H9 (cell line): ENCODE measurements around the gene TBC1D17. TPM values are rescaled to one million over a fixed set of nuclear protein-coding genes. Genes with fewer than 3 reads are reported as not detected.

Source experiments
- DNase-seq: peaks from one replicate; pipeline ENCODE4 v3.0.0-alpha.2; 2017
- H2AFZ ChIP-seq: one replicate; pipeline ENCODE4 v1.6.1; 2013; ENCODE audit warnings: mild to moderate bottlenecking, low read length, control low read depth, moderate library complexity
- H2AK5ac ChIP-seq: 2 replicates; pipeline ENCODE4 v1.6.1; 2013; ENCODE audit warnings: low read length, control low read depth, mixed read lengths; ENCODE audit not compliant: insufficient read length
- H2BK120ac ChIP-seq: one replicate; pipeline ENCODE4 v1.6.1; 2013; ENCODE audit warnings: low read depth, mild to moderate bottlenecking, low read length, control low read depth, inconsistent platforms; ENCODE audit not compliant: poor library complexity, severe bottlenecking
- H2BK12ac ChIP-seq: 2 replicates; pipeline ENCODE4 v1.6.1; 2013; ENCODE audit warnings: low read length, control low read depth, mixed read lengths, low read depth; ENCODE audit not compliant: insufficient read length
- H2BK15ac ChIP-seq: 2 replicates; pipeline ENCODE4 v1.6.1; 2013; ENCODE audit warnings: low read depth, low read length, control low read depth
- H2BK20ac ChIP-seq: one replicate; pipeline ENCODE4 v1.6.1; 2013; ENCODE audit warnings: low read depth, mild to moderate bottlenecking, low read length, control low read depth, inconsistent platforms; ENCODE audit not compliant: poor library complexity, severe bottlenecking
- H2BK5ac ChIP-seq: 2 replicates; pipeline ENCODE4 v1.6.1; 2013; ENCODE audit warnings: low read length, control low read depth, mixed read lengths; ENCODE audit not compliant: insufficient read length
- H3K14ac ChIP-seq: 2 replicates; pipeline ENCODE4 v1.6.1; 2013; ENCODE audit warnings: low read length, control low read depth; ENCODE audit not compliant: insufficient read depth
- H3K18ac ChIP-seq: 2 replicates; pipeline ENCODE4 v1.6.1; 2013; ENCODE audit warnings: low read depth, mild to moderate bottlenecking, mixed read lengths, low read length, control low read depth; ENCODE audit not compliant: insufficient read length
- H3K23ac ChIP-seq: 2 replicates; pipeline ENCODE4 v1.6.1; 2013; ENCODE audit warnings: low read length, control low read depth, mixed read lengths, low read depth; ENCODE audit not compliant: insufficient read length
- H3K23me2 ChIP-seq: 2 replicates; pipeline ENCODE4 v1.6.1; 2013; ENCODE audit warnings: low read depth, mild to moderate bottlenecking, mixed read lengths, low read length, control low read depth; ENCODE audit not compliant: insufficient read length, poor library complexity, severe bottlenecking
- H3K27ac ChIP-seq: 2 replicates; pipeline ENCODE4 v1.5.1; 2013; ENCODE audit warnings: low read length, control low read depth, mixed read lengths, low read depth; ENCODE audit not compliant: insufficient read length
- H3K27me3 ChIP-seq: 2 replicates; pipeline ENCODE4 v1.6.1; 2013; ENCODE audit warnings: low read length, control low read depth, inconsistent platforms; ENCODE audit not compliant: insufficient read depth
- H3K4ac ChIP-seq: 2 replicates; pipeline ENCODE4 v1.6.1; 2013; ENCODE audit warnings: low read depth, mild to moderate bottlenecking, control low read depth, inconsistent platforms, low read length, moderate library complexity
- H3K4me1 ChIP-seq: 2 replicates; pipeline ENCODE4 v1.6.1; 2013; ENCODE audit warnings: low read length, control low read depth, inconsistent platforms; ENCODE audit not compliant: insufficient read depth
- H3K4me2 ChIP-seq: 2 replicates; pipeline ENCODE4 v1.6.1; 2013; ENCODE audit warnings: low read length, control low read depth, mixed read lengths; ENCODE audit not compliant: insufficient read length, insufficient read depth
- H3K56ac ChIP-seq: 2 replicates; pipeline ENCODE4 v1.6.1; 2013; ENCODE audit warnings: low read depth, mild to moderate bottlenecking, mixed read lengths, low read length, control low read depth; ENCODE audit not compliant: insufficient read length
- H3K79me1 ChIP-seq: 2 replicates; pipeline ENCODE4 v1.6.1; 2013; ENCODE audit warnings: low read depth, mild to moderate bottlenecking, moderate library complexity, low read length, control low read depth, inconsistent platforms; ENCODE audit not compliant: insufficient read depth, poor library complexity, severe bottlenecking
- H3K79me2 ChIP-seq: 2 replicates; pipeline ENCODE4 v1.6.1; 2013; ENCODE audit warnings: low read length, control low read depth, inconsistent platforms; ENCODE audit not compliant: insufficient read depth
- H3K9ac ChIP-seq: 2 replicates; pipeline ENCODE4 v1.6.1; 2013; ENCODE audit warnings: low read length, control low read depth, mixed read lengths; ENCODE audit not compliant: insufficient read length; ENCODE audit errors: extremely low read depth
- H3K9me3 ChIP-seq: one replicate; pipeline ENCODE4 v1.6.1; 2013; ENCODE audit warnings: low read depth, low read length, inconsistent platforms; ENCODE audit not compliant: control insufficient read depth
- H3T11ph ChIP-seq: one replicate; pipeline ENCODE4 v1.6.1; 2013; ENCODE audit warnings: mild to moderate bottlenecking, low read length, control low read depth, inconsistent platforms
- H4K20me1 ChIP-seq: one replicate; pipeline ENCODE4 v1.6.1; 2013; ENCODE audit not compliant: control insufficient read depth, insufficient read length, insufficient read depth
- H4K5ac ChIP-seq: 2 replicates; pipeline ENCODE4 v1.6.1; 2013; ENCODE audit warnings: low read depth, mild to moderate bottlenecking, mixed read lengths, low read length, control low read depth; ENCODE audit not compliant: insufficient read length
- H4K8ac ChIP-seq: replicated peaks from 2 replicates; pipeline ENCODE4 v1.6.1; 2013; ENCODE audit warnings: low read length, control low read depth, mixed read lengths, low read depth; ENCODE audit not compliant: insufficient read length
- H4K91ac ChIP-seq: 2 replicates; pipeline ENCODE4 v1.6.1; 2013; ENCODE audit warnings: low read depth, mild to moderate bottlenecking, moderate library complexity, mixed read lengths, low read length, control low read depth; ENCODE audit not compliant: insufficient read length
- H3K27ac Mint-ChIP-seq, 3 experiments: 2 replicates in 2 of 3; 3 replicates in 1 of 3; pipeline ENCODE4 v1.8.0; 2020 to 2021; ENCODE audit warnings: mixed read lengths in 3 of 3, mild to moderate bottlenecking in 1 of 3, moderate library complexity in 1 of 3
- H3K27me3 Mint-ChIP-seq: 2 replicates; pipeline ENCODE4 v1.8.0; 2021; ENCODE audit warnings: low read depth, mild to moderate bottlenecking, moderate library complexity, mixed read lengths
- H3K36me3 Mint-ChIP-seq, 3 experiments: 2 replicates in 2 of 3; 3 replicates in 1 of 3; pipeline ENCODE4 v1.8.0; 2020 to 2021; ENCODE audit warnings: low read depth in 3 of 3, mixed read lengths in 3 of 3; ENCODE audit not compliant: insufficient read depth in 1 of 3
- H3K4me1 Mint-ChIP-seq, 2 experiments: 2 replicates each; pipeline ENCODE4 v1.8.0; 2020; ENCODE audit warnings: mixed read lengths in 2 of 2
- H3K4me3 Mint-ChIP-seq, 2 experiments: 2 replicates in 1 of 2; 3 replicates in 1 of 2; pipeline ENCODE4 v1.8.0; 2020 to 2021; ENCODE audit warnings: mild to moderate bottlenecking in 2 of 2, mixed read lengths in 2 of 2, moderate library complexity in 1 of 2
- H3K9me3 Mint-ChIP-seq, 2 experiments: 2 replicates in 1 of 2; 3 replicates in 1 of 2; pipeline ENCODE4 v1.8.0; 2020; ENCODE audit warnings: mild to moderate bottlenecking in 2 of 2, mixed read lengths in 2 of 2, moderate library complexity in 1 of 2
- CTCF ChIP-seq: fragments of 200-600 bp; sonication (generic); conservative IDR thresholded peaks from 3 replicates; pipeline ENCODE4 v1.8.0; 2021; ENCODE audit warnings: antibody characterized with exemption, mild to moderate bottlenecking
- WGBS: extraction: QIAGEN DNeasy Blood & Tissue Kit; methylation state at CpG from one replicate; pipeline ENCODE4 v1.1.7; 2013; ENCODE audit warnings: missing lambda C conversion rate, low lambda C conversion rate, mixed read lengths; ENCODE audit not compliant: insufficient read length; ENCODE audit errors: extremely low coverage; 5-methylcytosine and 5-hydroxymethylcytosine counted together
- total RNA-seq: library from RNA; stranded (reverse); gene quantifications from 2 replicates; pipeline ENCODE4 v1.2.1, GENCODE V29; 2021

TBC1D17 gene
- total RNA-seq, 1 experiment from 2014 or later, result 33.6 TPM

- Histone ChIP-seq H2BK15ac (no peak overlapping the region), H3K23me2 (peaks cover 11% of the 10 kb centered on the region), H3K27ac (peak overlapping the region; percentile 65), H2AFZ (no peak overlapping the region), H3K14ac (peak overlapping the region; percentile 89), H3K4me1 (no peaks in the 10 kb centered on the region), H3K4me2 (peak overlapping the region; percentile 78), H3K56ac (peak overlapping the region; percentile 30), H3K79me1 (no peaks in the 10 kb centered on the region), H3K9ac (peak overlapping the region; percentile 88), H3K4ac (no peak overlapping the region), H3K27me3 (no peaks in the 10 kb centered on the region), H4K5ac (no peak overlapping the region), H4K8ac (no peak overlapping the region), H2AK5ac (no peak overlapping the region), H3T11ph (no peak overlapping the region), H2BK5ac (peak overlapping the region; percentile 85), H3K23ac (no peak overlapping the region), H2BK20ac (no peak overlapping the region), H4K91ac (no peak overlapping the region), H3K9me3 (no peaks in the 10 kb centered on the region), H3K18ac (peak overlapping the region; percentile 92), H2BK120ac (no peak overlapping the region), H2BK12ac (no peak overlapping the region), H4K20me1 (no peaks in the 10 kb centered on the region), H3K79me2 (no peaks in the 10 kb centered on the region; the same call in 1 of the 2 replicates)
- no peak overlapping the region for H3K4me3 Mint-ChIP-seq
- peak; percentile 99 for DNase-seq
- TF ChIP-seq CTCF, result no peak
- H3K36me3 Mint-ChIP-seq, result peaks cover 36 to 44% (median 43%) of the 10 kb centered on the region in 3 experiments
- peak overlapping the region in 1 of 3 experiments; percentile 99; a peak in 5 of 7 replicates for H3K27ac Mint-ChIP-seq
- peaks cover 18 to 28% of the 10 kb centered on the region in 2 experiments for H3K4me1 Mint-ChIP-seq
- no peaks in the 10 kb centered on the region for H3K27me3 Mint-ChIP-seq
- no peaks in the 10 kb centered on the region for H3K9me3 Mint-ChIP-seq
- WGBS, result no CpG with 5 or more reads among the region's 41 CpGs
These were observed 609 bp downstream of the TBC1D17 start for GRCh38 chr19:49877879-49878743.
